NCI-H1436 (cell line): ENCODE data around the gene PCLO.

Source experiments
- DNase-seq: peaks from one replicate; lab custom pipeline; 2025; lab: John Stamatoyannopoulos, UW

The PCLO gene, protein sequence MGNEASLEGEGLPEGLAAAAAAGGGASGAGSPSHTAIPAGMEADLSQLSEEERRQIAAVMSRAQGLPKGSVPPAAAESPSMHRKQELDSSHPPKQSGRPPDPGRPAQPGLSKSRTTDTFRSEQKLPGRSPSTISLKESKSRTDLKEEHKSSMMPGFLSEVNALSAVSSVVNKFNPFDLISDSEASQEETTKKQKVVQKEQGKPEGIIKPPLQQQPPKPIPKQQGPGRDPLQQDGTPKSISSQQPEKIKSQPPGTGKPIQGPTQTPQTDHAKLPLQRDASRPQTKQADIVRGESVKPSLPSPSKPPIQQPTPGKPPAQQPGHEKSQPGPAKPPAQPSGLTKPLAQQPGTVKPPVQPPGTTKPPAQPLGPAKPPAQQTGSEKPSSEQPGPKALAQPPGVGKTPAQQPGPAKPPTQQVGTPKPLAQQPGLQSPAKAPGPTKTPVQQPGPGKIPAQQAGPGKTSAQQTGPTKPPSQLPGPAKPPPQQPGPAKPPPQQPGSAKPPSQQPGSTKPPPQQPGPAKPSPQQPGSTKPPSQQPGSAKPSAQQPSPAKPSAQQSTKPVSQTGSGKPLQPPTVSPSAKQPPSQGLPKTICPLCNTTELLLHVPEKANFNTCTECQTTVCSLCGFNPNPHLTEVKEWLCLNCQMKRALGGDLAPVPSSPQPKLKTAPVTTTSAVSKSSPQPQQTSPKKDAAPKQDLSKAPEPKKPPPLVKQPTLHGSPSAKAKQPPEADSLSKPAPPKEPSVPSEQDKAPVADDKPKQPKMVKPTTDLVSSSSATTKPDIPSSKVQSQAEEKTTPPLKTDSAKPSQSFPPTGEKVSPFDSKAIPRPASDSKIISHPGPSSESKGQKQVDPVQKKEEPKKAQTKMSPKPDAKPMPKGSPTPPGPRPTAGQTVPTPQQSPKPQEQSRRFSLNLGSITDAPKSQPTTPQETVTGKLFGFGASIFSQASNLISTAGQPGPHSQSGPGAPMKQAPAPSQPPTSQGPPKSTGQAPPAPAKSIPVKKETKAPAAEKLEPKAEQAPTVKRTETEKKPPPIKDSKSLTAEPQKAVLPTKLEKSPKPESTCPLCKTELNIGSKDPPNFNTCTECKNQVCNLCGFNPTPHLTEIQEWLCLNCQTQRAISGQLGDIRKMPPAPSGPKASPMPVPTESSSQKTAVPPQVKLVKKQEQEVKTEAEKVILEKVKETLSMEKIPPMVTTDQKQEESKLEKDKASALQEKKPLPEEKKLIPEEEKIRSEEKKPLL (N-terminal part only)

DNA sequence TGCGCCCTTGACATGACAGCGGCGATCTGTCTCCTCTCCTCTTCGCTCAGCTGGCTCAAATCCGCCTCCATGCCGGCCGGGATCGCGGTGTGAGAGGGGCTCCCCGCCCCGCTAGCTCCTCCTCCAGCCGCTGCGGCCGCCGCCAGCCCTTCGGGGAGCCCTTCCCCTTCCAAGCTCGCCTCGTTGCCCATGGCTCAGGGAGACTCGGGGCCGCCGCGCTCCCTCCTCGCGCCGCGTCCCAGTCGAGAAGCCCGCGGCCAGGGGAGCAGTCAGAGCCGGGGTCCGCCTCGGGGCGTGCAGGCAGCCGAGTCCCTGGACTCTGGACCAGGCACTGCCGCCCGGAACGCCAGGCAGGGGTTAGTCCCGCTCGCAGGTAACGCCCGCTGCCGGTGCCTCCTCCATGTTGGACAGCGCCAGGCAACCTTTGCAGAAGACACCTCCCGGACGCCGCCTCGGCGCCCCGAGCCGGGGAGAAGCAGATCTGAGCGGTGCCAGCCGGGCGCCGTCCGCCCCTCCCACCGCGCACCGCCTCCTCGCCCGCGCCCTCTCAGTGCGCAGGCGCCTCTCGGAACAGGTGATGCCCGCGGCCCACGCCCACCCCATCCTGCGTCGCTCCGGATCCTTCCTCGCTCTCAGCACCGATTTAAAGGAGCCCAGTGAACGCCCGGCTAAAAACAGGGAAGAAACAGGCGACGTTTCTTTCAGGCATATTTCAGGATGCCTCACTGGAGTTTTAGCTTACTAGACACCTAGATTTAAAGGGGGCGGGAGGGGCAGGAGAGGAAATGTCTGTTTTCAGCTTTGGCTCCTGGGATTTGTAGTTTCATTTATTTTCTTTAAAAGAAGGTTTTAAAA, at the start of gene PCLO:
PCLO (minus strand) TSS at position 483 of the 855 bp plus-strand sequence; CDS start at position 191, 292 bp downstream.
- peak; percentile 89 for DNase-seq

GRCh38 chr7:83211685-83212084, 49.0 kb upstream of the PCLO start:
- DNase-seq: no peak

DNA sequence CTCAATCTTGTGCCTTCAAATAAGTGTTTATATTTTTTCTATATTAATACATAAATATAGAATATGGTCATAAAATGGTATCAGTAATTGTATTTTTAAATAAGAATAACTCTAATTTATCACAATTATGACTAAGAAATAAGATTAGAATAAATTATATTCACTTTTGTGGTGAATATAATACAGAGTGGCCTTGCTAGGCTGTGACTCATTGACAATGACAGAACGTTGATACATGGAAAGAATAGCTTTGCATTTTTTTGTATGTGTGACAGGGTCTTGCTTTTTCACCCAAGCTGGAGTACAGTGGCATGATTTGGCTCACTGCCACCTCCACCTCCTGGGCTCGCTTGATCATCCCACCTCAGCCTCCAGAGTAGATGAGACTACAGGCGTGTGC, 47.8 kb upstream of the PCLO start:
- no peak for DNase-seq

- no peak for DNase-seq
Measured at GRCh38 chr7:83204715-83205114, 42.0 kb upstream of the PCLO start.

GRCh38 chr7:83201355-83201754, 38.7 kb upstream of the PCLO start:
- DNase-seq: no peak

DNA sequence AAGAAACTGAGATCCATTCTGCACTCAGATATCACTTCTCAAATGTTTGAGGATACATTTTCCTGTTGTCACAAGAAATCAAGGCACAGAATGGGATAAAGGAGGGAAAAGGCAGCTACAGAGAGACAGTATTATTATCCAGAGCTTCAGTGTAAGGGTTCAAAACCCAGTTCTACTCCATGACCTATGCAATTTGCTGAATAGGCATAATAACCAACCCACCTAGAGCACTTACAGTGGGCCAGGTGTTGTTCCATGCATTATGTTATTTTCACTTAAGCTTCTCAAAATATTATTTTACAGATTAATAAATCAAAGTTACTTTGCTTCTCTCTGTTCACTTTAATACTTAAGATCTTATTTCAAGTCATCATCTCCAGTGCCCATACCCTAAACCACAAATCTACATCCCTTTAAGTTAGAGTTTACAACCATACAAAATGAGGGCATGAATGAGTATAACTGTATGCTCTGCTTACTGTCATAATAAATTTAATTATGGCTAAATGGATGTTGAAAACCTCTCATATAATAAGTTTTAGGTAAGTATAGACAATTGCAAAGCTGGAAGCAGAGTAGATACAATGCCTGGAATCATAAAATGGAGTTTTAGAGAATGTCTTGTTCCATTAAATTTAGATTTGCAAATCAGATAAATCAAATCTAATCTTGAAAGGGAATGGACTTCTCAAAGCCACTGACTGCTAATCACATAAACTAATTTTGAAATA, 28.1 kb upstream of the PCLO start:
- no peak for DNase-seq

DNA sequence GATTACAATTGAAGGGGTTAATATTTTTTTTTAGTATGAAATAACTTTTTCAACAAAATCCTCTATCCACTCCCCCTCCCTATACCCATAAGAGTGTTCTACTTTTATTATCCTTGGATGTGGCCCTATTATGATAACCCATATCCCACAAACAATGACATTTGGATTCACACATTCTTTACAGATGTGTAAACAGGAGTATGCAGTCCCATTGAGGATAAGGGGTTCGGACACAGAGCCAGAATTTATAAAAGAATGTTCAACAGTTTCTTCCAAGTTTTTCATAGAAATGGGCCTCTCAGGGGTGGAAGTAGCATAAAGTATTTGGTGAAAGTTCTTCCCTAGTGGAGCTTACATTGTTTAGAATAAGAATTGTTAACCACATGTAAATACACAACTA, 16.1 kb upstream of the PCLO start:
- DNase-seq: no peak

- DNase-seq: no peak
Measured at GRCh38 chr7:83178066-83178465, 15.4 kb upstream of the PCLO start.

- DNase-seq: no peak
Measured at GRCh38 chr7:83173664-83174063, 11.0 kb upstream of the PCLO start.

DNA sequence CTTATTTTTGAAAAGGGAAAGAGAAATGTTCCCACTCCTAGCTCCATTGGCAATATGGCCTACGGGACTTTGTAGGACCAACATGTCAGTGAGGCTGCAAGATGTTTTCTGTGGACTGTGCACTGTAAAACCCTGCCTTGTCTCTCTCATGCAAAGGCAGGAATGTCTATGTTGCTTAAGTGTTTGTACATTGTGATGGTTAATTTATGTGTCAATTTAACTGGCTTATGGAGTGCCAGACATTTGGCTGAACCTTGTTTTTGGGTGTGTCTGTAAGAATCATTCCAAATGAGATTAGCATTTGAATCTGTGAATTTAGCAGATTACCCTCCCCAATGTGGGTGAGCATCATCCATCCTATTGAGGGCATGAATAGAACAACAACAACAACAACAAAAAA, 4.1 kb upstream of the PCLO start:
- no peak for DNase-seq

DNA sequence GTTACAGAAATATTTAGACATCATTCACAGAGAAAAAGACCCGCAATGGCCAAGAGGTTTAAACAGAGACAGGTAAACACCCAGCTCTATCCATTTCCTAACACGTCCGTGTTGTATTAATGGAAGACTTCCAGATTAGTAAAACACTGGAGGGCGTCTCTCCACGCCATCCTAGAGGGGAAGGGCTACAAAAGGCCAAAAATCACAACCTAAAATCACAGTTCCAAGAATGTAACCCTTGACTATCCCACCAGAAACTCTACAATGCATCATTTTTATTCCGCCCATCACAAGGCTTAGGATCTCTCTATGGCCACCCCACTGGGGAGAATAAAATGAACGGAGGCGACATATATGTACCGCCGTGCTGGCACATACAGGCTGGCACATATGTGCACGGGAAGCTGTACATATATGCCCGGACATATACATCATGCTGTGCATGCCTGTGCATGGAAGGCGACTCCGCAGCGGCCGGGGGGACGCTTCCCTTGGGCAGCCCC, 734 bp downstream of the PCLO start:
- no peak for DNase-seq

GRCh38 chr7:83161186-83161585, 1.5 kb downstream of the PCLO start:
- no peak for DNase-seq

DNA sequence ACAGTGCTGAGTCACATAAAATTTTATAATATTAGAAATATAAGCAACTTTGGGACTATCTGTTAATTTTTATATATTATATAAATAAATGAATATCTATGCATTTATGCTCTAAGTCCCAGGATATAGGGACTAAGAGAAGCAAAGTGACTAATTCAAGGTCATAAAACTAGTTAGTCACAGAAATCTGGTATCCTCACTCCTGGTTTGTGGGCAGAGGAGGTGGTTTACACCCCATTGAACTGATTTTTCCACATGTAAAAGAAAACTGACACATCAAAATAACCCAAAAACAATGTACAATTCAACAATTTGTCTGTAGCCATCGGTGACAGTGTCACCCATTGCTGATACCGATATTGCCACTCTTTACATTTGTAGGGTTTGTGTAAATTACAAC, 3.0 kb downstream of the PCLO start:
- DNase-seq: no peak

DNA sequence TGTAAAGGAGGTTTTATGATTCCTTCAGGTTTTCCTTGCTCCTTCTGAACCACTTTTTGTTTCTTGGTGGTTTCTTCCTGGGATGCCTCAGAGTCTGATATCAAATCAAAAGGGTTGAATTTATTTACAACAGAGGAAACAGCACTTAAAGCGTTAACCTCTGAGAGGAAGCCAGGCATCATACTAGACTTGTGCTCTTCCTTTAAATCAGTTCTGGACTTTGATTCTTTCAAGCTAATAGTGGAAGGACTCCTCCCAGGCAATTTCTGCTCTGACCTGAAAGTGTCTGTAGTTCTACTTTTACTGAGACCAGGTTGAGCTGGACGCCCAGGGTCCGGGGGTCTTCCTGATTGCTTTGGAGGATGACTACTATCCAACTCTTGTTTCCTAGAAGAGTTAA, 6.7 kb downstream of the PCLO start:
- DNase-seq: no peak

- no peak for DNase-seq
Measured at GRCh38 chr7:83155407-83155806, 7.3 kb downstream of the PCLO start.

DNA sequence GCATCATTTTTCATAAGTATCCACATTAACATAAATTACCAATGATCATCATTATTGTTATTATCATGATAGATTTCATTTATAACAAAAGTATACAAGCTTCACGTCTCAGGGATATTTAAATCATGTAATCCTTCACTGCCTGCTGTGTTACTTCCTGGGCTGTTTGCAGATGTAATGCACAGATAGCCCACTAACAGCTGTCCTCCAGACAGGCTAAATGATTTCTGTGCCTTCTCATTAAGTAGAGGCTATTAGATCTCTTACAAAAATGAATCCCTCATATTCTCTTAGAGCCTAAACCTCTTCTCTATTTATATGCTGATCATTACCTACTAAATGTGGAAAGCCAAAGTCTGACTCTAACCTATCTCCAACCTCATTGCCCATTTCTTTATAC, 9.3 kb downstream of the PCLO start:
- DNase-seq: no peak

DNA sequence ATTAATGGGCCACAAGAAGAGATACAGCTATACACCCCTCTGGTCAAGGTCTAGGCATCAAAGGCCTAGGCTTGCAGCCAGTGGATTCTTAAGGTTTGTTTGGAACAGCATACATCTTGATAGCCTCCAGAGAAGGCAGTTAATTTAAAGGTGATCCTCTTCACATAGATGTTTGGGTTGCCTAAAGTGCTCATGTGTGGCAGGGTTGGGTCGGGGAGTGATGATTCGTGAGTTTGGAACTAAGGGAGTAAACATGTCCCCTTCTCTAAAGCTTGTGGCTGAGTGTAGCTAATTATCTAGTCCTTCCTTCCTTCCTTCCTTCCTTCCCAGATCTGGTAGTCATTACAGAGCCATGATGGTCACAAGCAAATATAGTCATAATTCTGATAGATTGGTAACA, 12.4 kb downstream of the PCLO start:
- DNase-seq: no peak

- no peak for DNase-seq
Measured at GRCh38 chr7:83149466-83149865, 13.2 kb downstream of the PCLO start.

GRCh38 chr7:83148776-83149175, 13.9 kb downstream of the PCLO start:
- DNase-seq: no peak

- no peak for DNase-seq
Measured at GRCh38 chr7:83143107-83143506, 19.6 kb downstream of the PCLO start.

- DNase-seq: no peak
Measured at GRCh38 chr7:83142365-83142764, 20.3 kb downstream of the PCLO start.
